ENCODE results near the gene TOB1.

DNA sequence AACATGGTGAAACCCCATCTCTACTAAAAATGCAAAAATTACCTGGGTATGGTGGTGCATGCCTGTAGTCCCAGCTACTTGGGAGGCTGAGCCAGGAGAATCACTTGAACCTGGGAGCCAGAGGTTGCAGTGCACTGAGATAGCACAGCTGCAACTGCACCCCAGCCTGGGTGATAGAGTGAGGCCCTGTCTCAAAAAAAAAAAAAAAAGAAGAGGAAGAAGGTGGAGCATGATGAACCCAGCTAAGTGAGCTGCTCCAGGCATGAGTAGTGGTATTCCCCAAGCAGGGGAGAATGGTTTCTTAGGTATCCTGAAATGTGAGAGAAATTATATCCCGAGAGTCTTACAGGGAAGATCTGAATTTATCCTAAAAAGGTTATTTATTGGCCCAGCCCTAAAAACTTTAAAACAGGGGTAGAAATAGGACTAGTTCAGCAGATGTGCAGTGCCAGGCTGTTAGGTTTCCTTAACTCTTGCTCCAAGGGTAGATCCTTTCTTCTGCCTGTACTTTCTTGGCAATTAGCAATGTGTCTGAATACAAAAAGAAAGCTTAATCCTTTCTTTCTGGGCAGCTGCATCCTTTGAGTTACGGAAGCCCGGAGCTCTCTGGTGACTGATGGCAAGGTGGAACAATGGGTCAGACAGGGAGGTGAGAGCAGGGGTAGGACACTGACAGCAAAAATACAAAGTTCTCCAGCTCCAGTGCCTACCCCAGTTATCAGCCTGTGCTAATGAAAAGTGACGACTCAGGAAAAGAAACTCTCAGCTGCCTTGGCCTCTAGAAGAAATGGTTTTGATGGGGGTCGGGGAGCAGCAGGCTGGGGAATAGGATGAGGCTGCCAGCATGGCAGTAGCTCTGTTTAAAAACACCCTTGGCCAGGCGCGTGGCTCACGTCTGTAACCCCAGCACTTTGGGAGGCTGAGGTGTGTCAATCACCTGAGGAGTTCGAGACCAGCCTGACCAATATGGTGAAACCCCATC is 36.5 kb upstream of the TOB1 start:
- no peak for TF ChIP-seq ETS1 (IDR thresholded peaks at IDR 0.05)
- TF ChIP-seq, protein P1, sequence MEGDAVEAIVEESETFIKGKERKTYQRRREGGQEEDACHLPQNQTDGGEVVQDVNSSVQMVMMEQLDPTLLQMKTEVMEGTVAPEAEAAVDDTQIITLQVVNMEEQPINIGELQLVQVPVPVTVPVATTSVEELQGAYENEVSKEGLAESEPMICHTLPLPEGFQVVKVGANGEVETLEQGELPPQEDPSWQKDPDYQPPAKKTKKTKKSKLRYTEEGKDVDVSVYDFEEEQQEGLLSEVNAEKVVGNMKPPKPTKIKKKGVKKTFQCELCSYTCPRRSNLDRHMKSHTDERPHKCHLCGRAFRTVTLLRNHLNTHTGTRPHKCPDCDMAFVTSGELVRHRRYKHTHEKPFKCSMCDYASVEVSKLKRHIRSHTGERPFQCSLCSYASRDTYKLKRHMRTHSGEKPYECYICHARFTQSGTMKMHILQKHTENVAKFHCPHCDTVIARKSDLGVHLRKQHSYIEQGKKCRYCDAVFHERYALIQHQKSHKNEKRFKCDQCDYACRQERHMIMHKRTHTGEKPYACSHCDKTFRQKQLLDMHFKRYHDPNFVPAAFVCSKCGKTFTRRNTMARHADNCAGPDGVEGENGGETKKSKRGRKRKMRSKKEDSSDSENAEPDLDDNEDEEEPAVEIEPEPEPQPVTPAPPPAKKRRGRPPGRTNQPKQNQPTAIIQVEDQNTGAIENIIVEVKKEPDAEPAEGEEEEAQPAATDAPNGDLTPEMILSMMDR (conservative IDR thresholded peaks at IDR 0.05; ENCODE audit: low read depth in 2 of 2) = no peak
- TF ChIP-seq EZH2 (IDR thresholded peaks at IDR 0.05; ENCODE audit: low read depth, unreplicated experiment) = no peak
- TF ChIP-seq EZH2phosphoT487 (IDR thresholded peaks at IDR 0.05; ENCODE audit: unreplicated experiment) = no peak
- TF ChIP-seq POLR2AphosphoS5 (IDR thresholded peaks at IDR 0.05; ENCODE audit: low read depth) = no peak
- TF ChIP-seq NANOG (IDR thresholded peaks at IDR 0.05; ENCODE audit: borderline replicate concordance) = no peak
- TF ChIP-seq ZNF114 (CRISPR knock-in tag; IDR thresholded peaks at IDR 0.05) = no peak
- TF ChIP-seq CREB1 (CRISPR knock-in tag; IDR thresholded peaks at IDR 0.05; ENCODE audit: low read depth) = no peak
- TF ChIP-seq, protein P2, sequence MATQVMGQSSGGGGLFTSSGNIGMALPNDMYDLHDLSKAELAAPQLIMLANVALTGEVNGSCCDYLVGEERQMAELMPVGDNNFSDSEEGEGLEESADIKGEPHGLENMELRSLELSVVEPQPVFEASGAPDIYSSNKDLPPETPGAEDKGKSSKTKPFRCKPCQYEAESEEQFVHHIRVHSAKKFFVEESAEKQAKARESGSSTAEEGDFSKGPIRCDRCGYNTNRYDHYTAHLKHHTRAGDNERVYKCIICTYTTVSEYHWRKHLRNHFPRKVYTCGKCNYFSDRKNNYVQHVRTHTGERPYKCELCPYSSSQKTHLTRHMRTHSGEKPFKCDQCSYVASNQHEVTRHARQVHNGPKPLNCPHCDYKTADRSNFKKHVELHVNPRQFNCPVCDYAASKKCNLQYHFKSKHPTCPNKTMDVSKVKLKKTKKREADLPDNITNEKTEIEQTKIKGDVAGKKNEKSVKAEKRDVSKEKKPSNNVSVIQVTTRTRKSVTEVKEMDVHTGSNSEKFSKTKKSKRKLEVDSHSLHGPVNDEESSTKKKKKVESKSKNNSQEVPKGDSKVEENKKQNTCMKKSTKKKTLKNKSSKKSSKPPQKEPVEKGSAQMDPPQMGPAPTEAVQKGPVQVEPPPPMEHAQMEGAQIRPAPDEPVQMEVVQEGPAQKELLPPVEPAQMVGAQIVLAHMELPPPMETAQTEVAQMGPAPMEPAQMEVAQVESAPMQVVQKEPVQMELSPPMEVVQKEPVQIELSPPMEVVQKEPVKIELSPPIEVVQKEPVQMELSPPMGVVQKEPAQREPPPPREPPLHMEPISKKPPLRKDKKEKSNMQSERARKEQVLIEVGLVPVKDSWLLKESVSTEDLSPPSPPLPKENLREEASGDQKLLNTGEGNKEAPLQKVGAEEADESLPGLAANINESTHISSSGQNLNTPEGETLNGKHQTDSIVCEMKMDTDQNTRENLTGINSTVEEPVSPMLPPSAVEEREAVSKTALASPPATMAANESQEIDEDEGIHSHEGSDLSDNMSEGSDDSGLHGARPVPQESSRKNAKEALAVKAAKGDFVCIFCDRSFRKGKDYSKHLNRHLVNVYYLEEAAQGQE (IDR thresholded peaks at IDR 0.05; ENCODE audit: unreplicated experiment) = no peak
- no peak for TF ChIP-seq JUNB (IDR thresholded peaks at IDR 0.05; ENCODE audit: unreplicated experiment)
- TF ChIP-seq STAT1 (IDR thresholded peaks at IDR 0.05; ENCODE audit: unreplicated experiment) = no peak
- TF ChIP-seq, protein P3, sequence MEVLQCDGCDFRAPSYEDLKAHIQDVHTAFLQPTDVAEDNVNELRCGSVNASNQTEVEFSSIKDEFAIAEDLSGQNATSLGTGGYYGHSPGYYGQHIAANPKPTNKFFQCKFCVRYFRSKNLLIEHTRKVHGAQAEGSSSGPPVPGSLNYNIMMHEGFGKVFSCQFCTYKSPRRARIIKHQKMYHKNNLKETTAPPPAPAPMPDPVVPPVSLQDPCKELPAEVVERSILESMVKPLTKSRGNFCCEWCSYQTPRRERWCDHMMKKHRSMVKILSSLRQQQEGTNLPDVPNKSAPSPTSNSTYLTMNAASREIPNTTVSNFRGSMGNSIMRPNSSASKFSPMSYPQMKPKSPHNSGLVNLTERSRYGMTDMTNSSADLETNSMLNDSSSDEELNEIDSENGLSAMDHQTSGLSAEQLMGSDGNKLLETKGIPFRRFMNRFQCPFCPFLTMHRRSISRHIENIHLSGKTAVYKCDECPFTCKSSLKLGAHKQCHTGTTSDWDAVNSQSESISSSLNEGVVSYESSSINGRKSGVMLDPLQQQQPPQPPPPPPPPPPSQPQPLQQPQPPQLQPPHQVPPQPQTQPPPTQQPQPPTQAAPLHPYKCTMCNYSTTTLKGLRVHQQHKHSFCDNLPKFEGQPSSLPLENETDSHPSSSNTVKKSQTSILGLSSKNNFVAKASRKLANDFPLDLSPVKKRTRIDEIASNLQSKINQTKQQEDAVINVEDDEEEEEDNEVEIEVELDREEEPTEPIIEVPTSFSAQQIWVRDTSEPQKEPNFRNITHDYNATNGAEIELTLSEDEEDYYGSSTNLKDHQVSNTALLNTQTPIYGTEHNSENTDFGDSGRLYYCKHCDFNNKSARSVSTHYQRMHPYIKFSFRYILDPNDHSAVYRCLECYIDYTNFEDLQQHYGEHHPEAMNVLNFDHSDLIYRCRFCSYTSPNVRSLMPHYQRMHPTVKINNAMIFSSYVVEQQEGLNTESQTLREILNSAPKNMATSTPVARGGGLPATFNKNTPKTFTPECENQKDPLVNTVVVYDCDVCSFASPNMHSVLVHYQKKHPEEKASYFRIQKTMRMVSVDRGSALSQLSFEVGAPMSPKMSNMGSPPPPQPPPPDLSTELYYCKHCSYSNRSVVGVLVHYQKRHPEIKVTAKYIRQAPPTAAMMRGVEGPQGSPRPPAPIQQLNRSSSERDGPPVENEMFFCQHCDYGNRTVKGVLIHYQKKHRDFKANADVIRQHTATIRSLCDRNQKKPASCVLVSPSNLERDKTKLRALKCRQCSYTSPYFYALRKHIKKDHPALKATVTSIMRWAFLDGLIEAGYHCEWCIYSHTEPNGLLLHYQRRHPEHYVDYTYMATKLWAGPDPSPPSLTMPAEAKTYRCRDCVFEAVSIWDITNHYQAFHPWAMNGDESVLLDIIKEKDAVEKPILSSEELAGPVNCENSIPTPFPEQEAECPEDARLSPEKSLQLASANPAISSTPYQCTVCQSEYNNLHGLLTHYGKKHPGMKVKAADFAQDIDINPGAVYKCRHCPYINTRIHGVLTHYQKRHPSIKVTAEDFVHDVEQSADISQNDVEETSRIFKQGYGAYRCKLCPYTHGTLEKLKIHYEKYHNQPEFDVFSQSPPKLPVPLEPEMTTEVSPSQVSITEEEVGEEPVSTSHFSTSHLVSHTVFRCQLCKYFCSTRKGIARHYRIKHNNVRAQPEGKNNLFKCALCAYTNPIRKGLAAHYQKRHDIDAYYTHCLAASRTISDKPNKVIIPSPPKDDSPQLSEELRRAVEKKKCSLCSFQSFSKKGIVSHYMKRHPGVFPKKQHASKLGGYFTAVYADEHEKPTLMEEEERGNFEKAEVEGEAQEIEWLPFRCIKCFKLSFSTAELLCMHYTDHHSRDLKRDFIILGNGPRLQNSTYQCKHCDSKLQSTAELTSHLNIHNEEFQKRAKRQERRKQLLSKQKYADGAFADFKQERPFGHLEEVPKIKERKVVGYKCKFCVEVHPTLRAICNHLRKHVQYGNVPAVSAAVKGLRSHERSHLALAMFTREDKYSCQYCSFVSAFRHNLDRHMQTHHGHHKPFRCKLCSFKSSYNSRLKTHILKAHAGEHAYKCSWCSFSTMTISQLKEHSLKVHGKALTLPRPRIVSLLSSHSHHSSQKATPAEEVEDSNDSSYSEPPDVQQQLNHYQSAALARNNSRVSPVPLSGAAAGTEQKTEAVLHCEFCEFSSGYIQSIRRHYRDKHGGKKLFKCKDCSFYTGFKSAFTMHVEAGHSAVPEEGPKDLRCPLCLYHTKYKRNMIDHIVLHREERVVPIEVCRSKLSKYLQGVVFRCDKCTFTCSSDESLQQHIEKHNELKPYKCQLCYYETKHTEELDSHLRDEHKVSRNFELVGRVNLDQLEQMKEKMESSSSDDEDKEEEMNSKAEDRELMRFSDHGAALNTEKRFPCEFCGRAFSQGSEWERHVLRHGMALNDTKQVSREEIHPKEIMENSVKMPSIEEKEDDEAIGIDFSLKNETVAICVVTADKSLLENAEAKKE (CRISPR knock-in tag; IDR thresholded peaks at IDR 0.05) = no peak
